AG10803 (cell line): ENCODE measurements around the gene FOXN1.

ENCODE experiments used
- DNase-seq: peaks from one replicate; pipeline ENCODE4 v3.0.0; 2010; ENCODE audit warnings: low read depth
- H3K4me3 ChIP-seq: 2 replicates; pipeline ENCODE4 v1.5.1; 2011; ENCODE audit warnings: mild to moderate bottlenecking, low read length, control low read depth
- TF ChIP-seq, protein P1 (sequence below): conservative IDR thresholded peaks from 2 replicates; pipeline ENCODE4 v1.5.1; 2011; ENCODE audit warnings: mild to moderate bottlenecking, low read length, control low read depth, inconsistent platforms

FOXN1 gene

DNA sequence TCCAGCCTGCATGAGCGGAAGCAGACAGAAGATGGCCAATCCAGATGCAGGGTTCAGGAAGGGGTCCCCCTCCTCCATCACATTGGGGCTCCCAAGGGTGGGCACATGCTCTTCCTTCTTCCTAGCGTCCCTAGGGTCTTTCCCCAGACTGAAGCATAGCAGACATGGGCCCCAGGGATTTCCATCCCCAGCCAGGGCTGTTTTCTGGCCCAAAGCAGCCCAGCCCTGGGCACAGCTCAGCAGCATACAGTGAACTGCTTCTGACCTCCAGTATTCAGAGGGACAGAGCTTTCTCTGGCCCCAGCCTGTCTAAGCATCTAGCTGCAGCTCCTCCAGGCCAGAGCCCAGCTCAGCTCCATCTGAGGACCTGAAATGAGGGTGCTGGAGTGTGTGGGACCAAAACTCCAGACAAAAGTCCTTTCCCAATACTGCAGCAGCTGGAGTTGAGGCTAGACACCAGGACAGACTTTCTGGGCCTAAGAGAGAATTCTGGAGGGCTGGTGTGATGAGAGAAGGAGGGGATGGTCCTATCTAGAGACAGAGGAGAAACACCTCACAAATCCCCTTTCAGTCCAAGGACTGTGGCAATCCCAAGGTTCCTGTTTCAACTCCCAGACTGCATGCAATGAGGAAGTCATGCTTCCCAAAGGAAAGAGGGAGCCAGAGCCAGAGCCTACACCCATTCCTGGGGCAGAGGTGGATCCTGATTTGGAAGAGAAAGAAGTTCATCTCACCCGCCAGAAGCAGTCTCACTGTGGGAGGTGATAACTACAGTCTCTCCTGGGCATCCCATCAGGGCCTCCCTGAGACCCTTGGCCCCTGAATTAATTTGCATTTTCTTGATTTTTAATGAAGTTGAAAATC lies 4.5 kb upstream of the FOXN1 start:
- no peak overlapping the region for H3K4me3 ChIP-seq
- no peak for DNase-seq
- TF ChIP-seq, protein P1, sequence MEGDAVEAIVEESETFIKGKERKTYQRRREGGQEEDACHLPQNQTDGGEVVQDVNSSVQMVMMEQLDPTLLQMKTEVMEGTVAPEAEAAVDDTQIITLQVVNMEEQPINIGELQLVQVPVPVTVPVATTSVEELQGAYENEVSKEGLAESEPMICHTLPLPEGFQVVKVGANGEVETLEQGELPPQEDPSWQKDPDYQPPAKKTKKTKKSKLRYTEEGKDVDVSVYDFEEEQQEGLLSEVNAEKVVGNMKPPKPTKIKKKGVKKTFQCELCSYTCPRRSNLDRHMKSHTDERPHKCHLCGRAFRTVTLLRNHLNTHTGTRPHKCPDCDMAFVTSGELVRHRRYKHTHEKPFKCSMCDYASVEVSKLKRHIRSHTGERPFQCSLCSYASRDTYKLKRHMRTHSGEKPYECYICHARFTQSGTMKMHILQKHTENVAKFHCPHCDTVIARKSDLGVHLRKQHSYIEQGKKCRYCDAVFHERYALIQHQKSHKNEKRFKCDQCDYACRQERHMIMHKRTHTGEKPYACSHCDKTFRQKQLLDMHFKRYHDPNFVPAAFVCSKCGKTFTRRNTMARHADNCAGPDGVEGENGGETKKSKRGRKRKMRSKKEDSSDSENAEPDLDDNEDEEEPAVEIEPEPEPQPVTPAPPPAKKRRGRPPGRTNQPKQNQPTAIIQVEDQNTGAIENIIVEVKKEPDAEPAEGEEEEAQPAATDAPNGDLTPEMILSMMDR = no peak

DNA sequence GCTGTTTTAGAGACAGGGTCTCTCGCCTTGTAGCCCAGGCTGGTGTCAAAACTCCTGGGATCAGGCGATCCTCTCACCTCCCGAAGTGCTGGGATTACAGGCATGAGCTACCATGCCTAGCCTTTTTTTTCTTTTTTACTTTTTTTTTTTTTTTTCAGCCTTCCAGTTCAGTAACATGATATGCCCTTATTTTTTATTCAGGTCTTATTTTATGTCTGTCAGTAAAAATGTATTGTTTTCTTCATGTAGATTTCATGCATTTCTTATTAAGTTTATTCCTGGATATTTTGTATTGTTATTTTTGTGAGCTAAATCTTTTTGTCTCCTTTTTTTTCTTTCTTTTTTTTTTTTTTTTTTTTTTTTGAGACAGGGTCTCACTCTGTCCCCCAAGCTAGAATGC lies 2.7 kb upstream of the FOXN1 start:
- TF ChIP-seq, protein P1 = no peak
- no peak overlapping the region for H3K4me3 ChIP-seq
- no peak for DNase-seq

DNA sequence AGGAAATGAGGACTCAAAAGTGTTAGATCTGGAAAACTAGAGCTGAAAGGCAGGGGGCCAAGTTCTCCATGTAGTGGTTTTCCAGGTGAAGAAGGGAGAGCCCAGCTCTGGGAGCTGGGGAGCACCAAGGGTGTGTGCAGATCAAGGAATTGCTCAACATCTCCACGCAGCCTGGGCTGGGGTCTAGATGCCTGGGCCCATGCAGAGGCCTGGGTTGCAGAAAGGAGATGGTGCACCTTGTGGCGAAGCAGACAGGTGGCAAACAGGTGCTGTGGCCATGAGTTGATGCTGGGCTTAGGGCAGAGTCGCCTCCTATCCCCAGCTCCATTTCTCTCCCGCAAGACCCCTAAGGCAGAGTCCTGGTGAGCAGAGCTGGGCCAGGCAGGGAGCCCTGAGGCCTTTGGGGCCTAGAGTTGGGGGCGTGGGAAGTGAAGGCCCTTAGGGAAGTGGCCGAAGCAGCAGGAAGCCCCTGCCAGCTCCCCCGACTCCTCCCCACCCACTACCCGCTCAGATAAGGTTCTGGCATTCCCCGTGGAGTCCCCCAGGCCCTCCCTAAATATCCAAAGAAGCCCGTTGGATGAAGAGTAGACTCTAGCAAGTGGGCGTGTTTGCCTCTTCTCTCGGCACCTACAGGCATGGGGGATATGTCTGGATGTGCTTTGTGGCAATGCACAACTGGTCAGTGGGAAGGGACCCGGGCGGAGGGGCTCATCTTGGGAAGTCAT lies 777 bp downstream of the FOXN1 start:
- DNase-seq = no peak
- TF ChIP-seq, protein P1 = no peak
- no peak overlapping the region for H3K4me3 ChIP-seq

DNA sequence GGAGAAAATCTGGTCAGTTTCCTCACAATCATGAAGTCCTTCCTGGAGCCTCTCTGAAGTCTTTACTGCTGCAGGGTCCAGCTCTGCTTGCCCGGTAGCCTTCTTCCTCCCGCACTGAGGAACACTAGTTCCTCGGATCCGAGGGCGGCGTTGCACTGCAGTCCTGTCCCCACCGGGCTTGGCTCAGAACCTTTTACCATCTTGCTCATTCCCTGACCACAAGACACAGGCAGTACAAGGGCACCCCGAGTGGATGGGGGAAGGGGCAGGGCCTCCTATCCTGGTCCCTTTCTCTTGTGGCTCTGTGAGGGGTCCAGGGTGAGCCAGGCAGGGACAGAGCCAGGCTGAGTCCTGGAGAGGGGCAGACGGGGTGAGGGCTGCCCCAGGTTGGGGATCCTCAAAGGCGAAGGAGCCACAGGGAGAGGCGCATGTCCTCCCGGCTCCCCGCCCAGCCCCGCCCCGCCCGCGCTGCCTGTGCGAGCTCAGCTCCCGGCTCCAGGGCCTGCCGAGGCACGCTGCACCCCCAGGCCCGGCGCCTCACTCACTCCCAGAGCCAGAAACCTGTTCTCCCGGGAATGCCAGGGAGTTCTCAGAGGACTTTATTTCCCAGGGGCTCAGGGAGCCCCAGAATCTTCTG lies 1.5 kb downstream of the FOXN1 start:
- no peak for DNase-seq
- TF ChIP-seq, protein P1 = no peak
- H3K4me3 ChIP-seq = no peak overlapping the region

DNA sequence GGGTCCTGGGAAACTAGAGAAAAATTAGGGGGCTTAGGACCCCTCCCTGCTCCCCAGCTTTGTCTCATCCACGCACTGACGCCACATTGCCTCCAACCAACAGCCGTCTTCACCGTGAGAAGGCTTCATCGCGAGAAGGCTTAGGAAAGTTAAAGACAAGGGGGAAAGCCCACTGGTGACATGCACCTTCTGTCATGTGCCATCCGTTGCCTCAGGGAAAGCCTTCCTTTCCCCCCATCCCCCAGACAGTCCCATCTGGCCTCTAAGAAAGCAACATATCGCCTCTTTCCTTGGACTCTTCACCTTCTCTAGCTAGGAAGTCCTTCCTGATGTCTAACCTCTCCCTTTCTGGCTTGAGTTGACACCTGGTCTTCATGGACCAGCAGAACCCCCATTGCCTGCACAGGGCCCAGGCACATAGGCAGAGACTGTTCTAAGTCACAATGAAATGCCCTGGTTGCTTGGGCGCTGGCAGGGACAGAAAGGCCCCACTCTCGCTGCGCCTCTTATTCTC lies 2.1 kb downstream of the FOXN1 start:
- DNase-seq = no peak
- H3K4me3 ChIP-seq = no peak overlapping the region
- TF ChIP-seq, protein P1 = no peak

DNA sequence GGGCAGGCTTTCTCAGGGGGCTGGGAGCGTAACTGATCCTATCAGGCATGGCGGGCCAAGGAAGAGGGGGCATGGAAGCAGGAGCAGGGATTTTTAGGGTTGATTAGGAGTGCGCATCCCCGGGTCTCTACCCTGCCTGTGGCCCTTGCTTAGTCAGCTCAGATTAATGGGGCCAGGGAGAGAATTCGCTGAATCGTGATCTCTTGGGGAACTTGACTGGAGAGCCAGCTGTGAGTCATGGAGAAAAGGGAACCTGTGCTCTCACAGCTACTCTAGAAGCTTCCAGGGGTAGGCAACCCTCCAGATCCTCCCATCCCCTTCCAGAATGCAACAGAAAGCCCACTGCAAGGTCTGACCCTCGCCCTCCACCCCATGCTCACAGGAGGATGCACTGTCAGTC lies 3.6 kb downstream of the FOXN1 start:
- TF ChIP-seq, protein P1 = no peak

More for the DNA sequence above, 3.6 kb downstream of the FOXN1 start:
- H3K4me3 ChIP-seq = no peak overlapping the region
- DNase-seq = no peak
